Endothelial cell of umbilical vein (primary cell): Measurements from ENCODE around the gene RFESD. TPM values are rescaled to one million over a fixed set of nuclear protein-coding genes. Genes with fewer than 3 reads are reported as not detected.
A peak's percentile ranks its signal among the peaks of the same experiment; 100 is the strongest.

Source experiments
- BruUV-seq: library from RNA; stranded (reverse); fragments of 400-500 nt; replicated peaks from 2 replicates; lab custom pipeline; 2021; lab: Mats Ljungman, UMichigan
- CTCF ChIA-PET: fragments of 300-600, 350-600 bp; sonication (Branson Sonifier 250); formaldehyde crosslinking; loops from one replicate; lab custom pipeline; 2021; ENCODE audit warnings: antibody characterized with exemption, inconsistent platforms; lab: Charles Lee
- POLR2A ChIA-PET: fragments of 300-600, 350-600 bp; sonication (Branson Sonifier 250); formaldehyde crosslinking; loops from one replicate; lab custom pipeline; 2021; ENCODE audit warnings: antibody characterized with exemption, inconsistent platforms; lab: Charles Lee
- DNase-seq: peaks from one replicate; pipeline ENCODE4 v3.0.0-alpha.2; 2011; ENCODE audit warnings: low read depth, low spot score
- FAIRE-seq: peaks from 2 replicates; lab custom pipeline; 2011; peaks lifted over from hg19 to GRCh38; lab: Jason Lieb, UNC
- H2AFZ ChIP-seq: 2 replicates; pipeline ENCODE4 v1.6.0; 2012; ENCODE audit warnings: low read depth, low read length, control low read depth, inconsistent platforms
- H3K27ac ChIP-seq: 2 replicates; pipeline ENCODE4 v1.5.1; 2011; ENCODE audit warnings: low read depth, mild to moderate bottlenecking, control low read depth, low read length, moderate library complexity; ENCODE audit not compliant: insufficient read depth
- H3K27me3 ChIP-seq, 2 experiments: 2 replicates each; pipeline versions ENCODE4 v1.6.0 to v1.6.1; 2011; ENCODE audit warnings: low read length in 2 of 2, mixed read lengths in 1 of 2; ENCODE audit not compliant: control insufficient read depth in 2 of 2, insufficient read depth in 2 of 2
- H3K36me3 ChIP-seq, 2 experiments: 2 replicates in 1 of 2; 3 replicates in 1 of 2; pipeline ENCODE4 v1.5.1; 2011; ENCODE audit warnings: low read length in 2 of 2, mild to moderate bottlenecking in 1 of 2, moderate library complexity in 1 of 2; ENCODE audit not compliant: control insufficient read depth in 2 of 2, insufficient read depth in 2 of 2; ENCODE audit errors: extremely low read depth in 1 of 2
- H3K4me1 ChIP-seq: 3 replicates; pipeline ENCODE4 v1.5.1; 2011; ENCODE audit warnings: mild to moderate bottlenecking, low read length; ENCODE audit not compliant: control insufficient read depth, insufficient read depth; ENCODE audit errors: extremely low read depth
- H3K4me2 ChIP-seq: 2 replicates; pipeline ENCODE4 v1.6.1; 2011; ENCODE audit warnings: low read length, control low read depth, mixed read lengths; ENCODE audit not compliant: insufficient read depth
- H3K4me3 ChIP-seq, 3 experiments: fragments of 200-600 bp in 1 of 3; sonication (generic), shearing (Covaris generic) in 1 of 3; replicated peaks in 1 of 3; 2 replicates each; pipeline ENCODE4 v1.5.1; 2011 to 2016; ENCODE audit warnings: control low read depth in 3 of 3, low read length in 3 of 3, mild to moderate bottlenecking in 2 of 3, inconsistent platforms in 1 of 3, low read depth in 1 of 3, moderate library complexity in 1 of 3; ENCODE audit not compliant: insufficient read depth in 1 of 3
- H3K79me2 ChIP-seq: 2 replicates; pipeline ENCODE4 v1.6.0; 2012; ENCODE audit warnings: low read length, inconsistent platforms; ENCODE audit not compliant: control insufficient read depth, insufficient read depth
- H3K9ac ChIP-seq: replicated peaks from 2 replicates; pipeline ENCODE3; 2011; ENCODE audit warnings: low read length, control low read depth; ENCODE audit not compliant: insufficient read depth; ENCODE audit errors: extremely low read depth
- H3K9me1 ChIP-seq: replicated peaks from 3 replicates; pipeline ENCODE4 v1.6.0; 2011; ENCODE audit warnings: mild to moderate bottlenecking, low read length; ENCODE audit not compliant: control insufficient read depth, insufficient read depth; ENCODE audit errors: extremely low read depth
- H3K9me3 ChIP-seq: replicated peaks from 2 replicates; pipeline ENCODE4 v1.5.1; 2012; ENCODE audit warnings: low read length, inconsistent platforms; ENCODE audit not compliant: control insufficient read depth, insufficient read depth
- H4K20me1 ChIP-seq: replicated peaks from 2 replicates; pipeline ENCODE3; 2011; ENCODE audit warnings: mild to moderate bottlenecking, low read length; ENCODE audit not compliant: control insufficient read depth, insufficient read depth; ENCODE audit errors: extremely low read depth
- CTCF ChIP-seq, 2 donors: IDR thresholded peaks; 1 replicate in 1 of 2; 2 replicates in 1 of 2; pipeline ENCODE4 v1.5.1; 2011; ENCODE audit warnings: low read length in 2 of 2, mild to moderate bottlenecking in 2 of 2, moderate library complexity in 2 of 2, control low read depth in 1 of 2, inconsistent platforms in 1 of 2, low read depth in 1 of 2; ENCODE audit not compliant: insufficient read depth in 1 of 2; ENCODE audit errors: extremely low read depth in 1 of 2
- EZH2 ChIP-seq: IDR thresholded peaks from 2 replicates; pipeline ENCODE4 v1.6.1; 2012; ENCODE audit warnings: borderline replicate concordance, low read depth, mild to moderate bottlenecking, moderate library complexity, low read length, inconsistent platforms; ENCODE audit not compliant: severe bottlenecking
- FOS ChIP-seq: IDR thresholded peaks from 2 replicates; pipeline ENCODE4 v1.6.1; 2011; ENCODE audit warnings: mild to moderate bottlenecking, low read length, moderate library complexity, borderline replicate concordance; ENCODE audit not compliant: insufficient read depth
- GATA2 ChIP-seq: IDR thresholded peaks from 2 replicates; pipeline ENCODE4 v1.7.0; 2011; ENCODE audit warnings: low read depth, mild to moderate bottlenecking, moderate library complexity, mixed read lengths, low read length; ENCODE audit not compliant: insufficient read length, insufficient read depth
- JUN ChIP-seq: IDR thresholded peaks from 2 replicates; pipeline ENCODE4 v1.6.1; 2011; ENCODE audit warnings: borderline replicate concordance, low read depth; ENCODE audit not compliant: insufficient read length, insufficient read depth
- MYC ChIP-seq: IDR thresholded peaks from one replicate; pipeline ENCODE4 v1.6.1; 2011; ENCODE audit warnings: mild to moderate bottlenecking, low read depth, low read length
- POLR2A ChIP-seq: IDR thresholded peaks from 2 replicates; pipeline ENCODE4 v1.6.1; 2012; ENCODE audit warnings: low read depth, mild to moderate bottlenecking, control low read depth, low read length
- POLR2AphosphoS5 ChIP-seq: IDR thresholded peaks from 2 replicates; pipeline ENCODE4 v1.6.1; 2012; ENCODE audit warnings: low read depth, mild to moderate bottlenecking, control low read depth, low read length, moderate library complexity; ENCODE audit not compliant: insufficient read depth
- dilution Hi-C: fragments of 300-500 bp; cut with MboI; formaldehyde crosslinking; loops from one replicate; pipeline ENCODE4 v1.15.0; 2019; ENCODE audit warnings: low sequenced_read_pairs; ENCODE audit not compliant: extremely low pct_ligation_motif_present
- intact Hi-C: fragments of 100-400 bp; cut with micrococcal nuclease; formaldehyde crosslinking; loops from one replicate; pipeline ENCODE4 v1.10.0; 2022
- polyA plus RNA-seq, 4 experiments: library from polyadenylated mRNA; depleted of rRNA in 3 of 4; stranded (reverse) in 3 of 4; unstranded in 1 of 4; fragments of >200 nt; gene quantifications; 2 replicates each; pipeline versions ENCODE4 v1.2.1 to v1.2.3, GENCODE V29; 2011 to 2012; ENCODE audit warnings: missing spikeins in 1 of 4
- total RNA-seq: library from RNA; stranded (reverse); gene quantifications from 2 replicates; pipeline ENCODE4 v1.2.3, GENCODE V29; 2021
- TF ChIP-seq, protein P1 (sequence below): IDR thresholded peaks from 2 replicates; pipeline ENCODE4 v1.6.1; 2011; ENCODE audit not compliant: insufficient read depth, insufficient read length

RFESD gene
- total and polyA plus RNA-seq, 2 donors (not counting 3 experiments of a cell fraction or from before 2014, with no cell fraction given), result 0.88 to 2.0 TPM

DNA sequence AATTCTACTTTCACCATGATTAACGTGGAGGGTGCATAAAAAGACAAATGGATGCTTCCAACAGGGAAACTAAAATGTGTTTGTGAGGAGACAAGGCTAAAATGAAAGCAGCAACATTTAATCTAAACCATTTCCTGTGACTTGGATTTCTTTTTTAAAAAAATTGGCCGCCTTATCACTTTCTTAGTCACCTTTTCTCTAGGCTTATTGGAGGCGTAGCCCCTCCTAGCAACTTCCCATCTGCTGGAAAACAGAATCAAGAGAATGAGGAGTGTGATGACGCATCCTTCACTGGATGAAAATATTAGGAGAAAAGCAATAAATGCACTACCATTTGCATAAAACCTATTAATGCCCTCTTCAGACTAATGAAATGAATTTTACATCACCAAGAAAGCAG is 27.5 kb upstream of the RFESD start:
- BruUV-seq, result no TSS peak
- intact Hi-C loops, result no loop called here
- H3K79me2 ChIP-seq, result no peaks in the 10 kb centered on the region
- H3K27ac ChIP-seq, result peak overlapping the region; percentile 44
- H4K20me1 ChIP-seq, result no peaks in the 10 kb centered on the region
- no peaks in the 10 kb centered on the region for H3K27me3 ChIP-seq
- dilution Hi-C loops, result no loop called here
- peak overlapping the region; percentile 69 for H2AFZ ChIP-seq
- ChIA-PET POLR2A (no interaction called here), CTCF (no interaction called here)
- DNase-seq (peak; percentile 45), FAIRE-seq (peak; percentile 76)
- H3K4me1 ChIP-seq, result peaks cover 23% of the 10 kb centered on the region
- peak overlapping the region; percentile 89 for H3K4me2 ChIP-seq
- no peaks in the 10 kb centered on the region for H3K36me3 ChIP-seq
- peak overlapping the region in 1 of 3 experiments; percentile 53 for H3K4me3 ChIP-seq
- H3K9me1 ChIP-seq, result no peaks in the 10 kb centered on the region
- H3K9me3 ChIP-seq, result no peaks in the 10 kb centered on the region
- peak overlapping the region; percentile 12 for H3K9ac ChIP-seq
- TF ChIP-seq MYC (no peak), FOS (peak; percentile 39), GATA2 (peak; percentile 16), JUN (peak; percentile 8), POLR2A (peak; percentile 40), CTCF (IDR thresholded peaks at IDR 0.05; ENCODE audit: extremely low read depth in 1 of 2, insufficient read depth in 1 of 2, low read depth in 1 of 2, low read length in 2 of 2) (no peak), POLR2AphosphoS5 (peak; percentile 31), EZH2 (no peak)
- TF ChIP-seq, protein P1, sequence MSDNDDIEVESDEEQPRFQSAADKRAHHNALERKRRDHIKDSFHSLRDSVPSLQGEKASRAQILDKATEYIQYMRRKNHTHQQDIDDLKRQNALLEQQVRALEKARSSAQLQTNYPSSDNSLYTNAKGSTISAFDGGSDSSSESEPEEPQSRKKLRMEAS, result no peak
